Middle frontal gyrus (tissue), 1 donor: Measurements from ENCODE around the gene GDF7.

ENCODE experiments used
- DNase-seq: peaks from one replicate; pipeline ENCODE4 v3.0.0-alpha.2; 2015; ENCODE audit warnings: low spot score; ENCODE audit errors: extremely low spot score

Gene GDF7

GRCh38 chr2:20666304-20667150 is at the start of gene GDF7:
Gene GDF7 (plus strand): TSS chr2:20667144. CDS start chr2:20667240, 96 bp downstream.
- no peak for DNase-seq

- DNase-seq: peak; percentile 86
Measured at GRCh38 chr2:20617892-20618467, 49.0 kb upstream of the GDF7 start.

GRCh38 chr2:20618468-20618885 is 48.5 kb upstream of the GDF7 start:
- DNase-seq: no peak

GRCh38 chr2:20618886-20619521 is 47.9 kb upstream of the GDF7 start:
- DNase-seq: no peak

- no peak for DNase-seq
Measured at GRCh38 chr2:20619624-20620024, 47.3 kb upstream of the GDF7 start.

- DNase-seq: no peak
Measured at GRCh38 chr2:20620271-20620681, 46.7 kb upstream of the GDF7 start.

GRCh38 chr2:20620696-20621365 is 46.1 kb upstream of the GDF7 start:
- DNase-seq: no peak

- no peak for DNase-seq
Measured at GRCh38 chr2:20621366-20622295, 45.3 kb upstream of the GDF7 start.

GRCh38 chr2:20622296-20622686 is 44.7 kb upstream of the GDF7 start:
- no peak for DNase-seq

- no peak for DNase-seq
Measured at GRCh38 chr2:20622731-20623130, 44.2 kb upstream of the GDF7 start.

- DNase-seq: no peak
Measured at GRCh38 chr2:20623241-20623640, 43.7 kb upstream of the GDF7 start.

- no peak for DNase-seq
Measured at GRCh38 chr2:20623741-20624155, 43.2 kb upstream of the GDF7 start.

GRCh38 chr2:20624156-20624883 is 42.6 kb upstream of the GDF7 start:
- DNase-seq: no peak

- no peak for DNase-seq
Measured at GRCh38 chr2:20624884-20625485, 42.0 kb upstream of the GDF7 start.

- DNase-seq: no peak
Measured at GRCh38 chr2:20625491-20626391, 41.2 kb upstream of the GDF7 start.

- no peak for DNase-seq
Measured at GRCh38 chr2:20626392-20626697, 40.6 kb upstream of the GDF7 start.

GRCh38 chr2:20626698-20627513 is 40.0 kb upstream of the GDF7 start:
- DNase-seq: no peak
